Neural cell (in vitro differentiated cells): ENCODE measurements around the gene CDK5RAP2. TPM values are rescaled to one million over a fixed set of nuclear protein-coding genes. Genes with fewer than 3 reads are reported as not detected.
"Not testable (repeated sequence)": the region's sequence is repeated elsewhere in the genome, so short reads cannot be mapped to it uniquely, and the experiment has no call there.

ENCODE experiments used
- H2AFZ ChIP-seq: fragments of 200-600, 300-800 bp; sonication (generic), shearing (Covaris generic); 2 replicates; pipeline ENCODE4 v1.6.0; 2014; ENCODE audit warnings: low read depth, mild to moderate bottlenecking, antibody characterized with exemption, low read length, moderate library complexity
- H3F3A ChIP-seq: fragments of 200-600 bp; shearing (Covaris generic); 2 replicates; pipeline ENCODE4 v1.6.1; 2016; ENCODE audit warnings: mild to moderate bottlenecking, moderate library complexity, mixed read lengths, antibody characterized with exemption, low read length; ENCODE audit not compliant: insufficient read depth, poor library complexity, severe bottlenecking
- H3K27ac ChIP-seq: fragments of 200-600, 300-800 bp; sonication (generic), shearing (Covaris generic); 2 replicates; pipeline ENCODE4 v1.5.1; 2014; ENCODE audit warnings: mild to moderate bottlenecking, low read length, moderate library complexity
- H3K27me3 ChIP-seq: fragments of 300-800, 200-600 bp; sonication (generic), shearing (Covaris generic); 2 replicates; pipeline ENCODE4 v1.6.0; 2014; ENCODE audit warnings: mild to moderate bottlenecking, low read depth, low read length, moderate library complexity; ENCODE audit not compliant: insufficient read depth
- H3K36me3 ChIP-seq: fragments of 300-800, 200-600 bp; sonication (generic), shearing (Covaris generic); 2 replicates; pipeline ENCODE4 v1.5.1; 2014; ENCODE audit warnings: mild to moderate bottlenecking, antibody characterized with exemption, low read length, moderate library complexity; ENCODE audit not compliant: insufficient read depth
- H3K4me2 ChIP-seq: fragments of 300-800, 200-600 bp; sonication (generic), shearing (Covaris generic); 2 replicates; pipeline ENCODE4 v1.6.0; 2014; ENCODE audit warnings: mild to moderate bottlenecking, low read length
- H3K4me3 ChIP-seq: fragments of 300-800, 200-600 bp; sonication (generic), shearing (Covaris generic); 2 replicates; pipeline ENCODE4 v1.5.1; 2014; ENCODE audit warnings: mild to moderate bottlenecking, low read length, moderate library complexity
- H3K79me2 ChIP-seq: fragments of 200-600 bp; shearing (Covaris generic); replicated peaks from 2 replicates; pipeline ENCODE4 v1.6.0; 2014; ENCODE audit warnings: mild to moderate bottlenecking, low read length, moderate library complexity; ENCODE audit not compliant: insufficient read depth
- H3K9ac ChIP-seq: fragments of 300-800, 200-600 bp; sonication (generic), shearing (Covaris generic); 2 replicates; pipeline ENCODE4 v1.6.1; 2016; ENCODE audit warnings: mild to moderate bottlenecking, low read length, mixed read lengths
- H3K9me2 ChIP-seq: fragments of 200-600 bp; shearing (Covaris generic); 2 replicates; pipeline ENCODE4 v1.6.1; 2016; ENCODE audit warnings: mild to moderate bottlenecking, low read length, mixed read lengths; ENCODE audit not compliant: insufficient read depth
- H3K9me3 ChIP-seq: fragments of 200-600, 300-800 bp; sonication (generic), shearing (Covaris generic); 2 replicates; pipeline ENCODE4 v1.6.1; 2016; ENCODE audit warnings: mild to moderate bottlenecking, mixed run types, low read length, moderate library complexity, mixed read lengths
- H4K20me1 ChIP-seq: fragments of 200-600 bp; shearing (Covaris generic); 2 replicates; pipeline ENCODE4 v1.6.1; 2016; ENCODE audit warnings: mild to moderate bottlenecking, mixed run types; ENCODE audit not compliant: insufficient read depth
- EP300 ChIP-seq: fragments of 450-650 bp; conservative IDR thresholded peaks from 2 replicates; pipeline ENCODE4 v1.6.1; 2014; ENCODE audit warnings: antibody characterized with exemption, mild to moderate bottlenecking, moderate library complexity; ENCODE audit not compliant: poor library complexity, severe bottlenecking
- EZH2 ChIP-seq: fragments of 200-600, 300-800 bp; shearing (Covaris generic), sonication (generic); IDR thresholded peaks from 2 replicates; pipeline ENCODE4 v1.6.1; 2014; ENCODE audit warnings: antibody characterized with exemption, low read length, borderline replicate concordance, mild to moderate bottlenecking; ENCODE audit not compliant: insufficient read depth, poor library complexity, severe bottlenecking
- MXI1 ChIP-seq: fragments of 450-650 bp; conservative IDR thresholded peaks from 2 replicates; pipeline ENCODE4 v1.6.1; 2014; ENCODE audit warnings: antibody characterized with exemption, mild to moderate bottlenecking; ENCODE audit not compliant: poor library complexity, severe bottlenecking
- POLR2AphosphoS5 ChIP-seq: IDR thresholded peaks from 2 replicates; pipeline ENCODE4 v1.6.1; 2012
- RAD21 ChIP-seq: fragments of 450-650 bp; conservative IDR thresholded peaks from 2 replicates; pipeline ENCODE4 v1.6.1; 2014; ENCODE audit warnings: antibody characterized with exemption, mild to moderate bottlenecking, moderate library complexity
- REST ChIP-seq: IDR thresholded peaks from 2 replicates; pipeline ENCODE4 v1.6.1; 2012; ENCODE audit warnings: borderline replicate concordance
- SMC3 ChIP-seq: fragments of 450-650 bp; conservative IDR thresholded peaks from 2 replicates; pipeline ENCODE4 v1.6.1; 2014; ENCODE audit warnings: antibody characterized with exemption, mild to moderate bottlenecking, moderate library complexity; ENCODE audit not compliant: poor library complexity
- TAF1 ChIP-seq: IDR thresholded peaks from 2 replicates; pipeline ENCODE4 v1.6.1; 2012; ENCODE audit warnings: low read depth
- polyA plus RNA-seq: library from polyadenylated mRNA; depleted of rRNA; stranded (reverse); fragments of >200 nt; gene quantifications from 2 replicates; pipeline ENCODE4 v1.2.3, GENCODE V29; 2014
- TF ChIP-seq, protein P1 (sequence below): fragments of 450-650 bp; IDR thresholded peaks from 2 replicates; pipeline ENCODE4 v1.5.1; 2014; ENCODE audit warnings: antibody characterized with exemption, mild to moderate bottlenecking, moderate library complexity; ENCODE audit not compliant: poor library complexity, severe bottlenecking

The CDK5RAP2 gene
- polyA plus RNA-seq, 1 donor from 2014 or later, result 43.3 TPM

- Histone ChIP-seq H3K4me3 (no peak overlapping the region), H3K9me2 (no peaks in the 10 kb centered on the region), H3K4me2 (no peak overlapping the region), H3K27ac (no peak overlapping the region), H3K36me3 (no peaks in the 10 kb centered on the region), H3K9me3 (peaks cover 4% of the 10 kb centered on the region), H3K27me3 (no peaks in the 10 kb centered on the region), H3K9ac (no peak overlapping the region), H4K20me1 (no peaks in the 10 kb centered on the region), H3K79me2 (no peaks in the 10 kb centered on the region), H2AFZ (no peak overlapping the region), H3F3A (no peaks in the 10 kb centered on the region)
- TF ChIP-seq TAF1 (no peak), MXI1 (no peak), EZH2 (no peak), POLR2AphosphoS5 (no peak), RAD21 (no peak)
- TF ChIP-seq, protein P1, sequence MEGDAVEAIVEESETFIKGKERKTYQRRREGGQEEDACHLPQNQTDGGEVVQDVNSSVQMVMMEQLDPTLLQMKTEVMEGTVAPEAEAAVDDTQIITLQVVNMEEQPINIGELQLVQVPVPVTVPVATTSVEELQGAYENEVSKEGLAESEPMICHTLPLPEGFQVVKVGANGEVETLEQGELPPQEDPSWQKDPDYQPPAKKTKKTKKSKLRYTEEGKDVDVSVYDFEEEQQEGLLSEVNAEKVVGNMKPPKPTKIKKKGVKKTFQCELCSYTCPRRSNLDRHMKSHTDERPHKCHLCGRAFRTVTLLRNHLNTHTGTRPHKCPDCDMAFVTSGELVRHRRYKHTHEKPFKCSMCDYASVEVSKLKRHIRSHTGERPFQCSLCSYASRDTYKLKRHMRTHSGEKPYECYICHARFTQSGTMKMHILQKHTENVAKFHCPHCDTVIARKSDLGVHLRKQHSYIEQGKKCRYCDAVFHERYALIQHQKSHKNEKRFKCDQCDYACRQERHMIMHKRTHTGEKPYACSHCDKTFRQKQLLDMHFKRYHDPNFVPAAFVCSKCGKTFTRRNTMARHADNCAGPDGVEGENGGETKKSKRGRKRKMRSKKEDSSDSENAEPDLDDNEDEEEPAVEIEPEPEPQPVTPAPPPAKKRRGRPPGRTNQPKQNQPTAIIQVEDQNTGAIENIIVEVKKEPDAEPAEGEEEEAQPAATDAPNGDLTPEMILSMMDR, result no peak
These were observed 74.8 kb downstream of the CDK5RAP2 start for GRCh38 chr9:120505186-120505585.

DNA sequence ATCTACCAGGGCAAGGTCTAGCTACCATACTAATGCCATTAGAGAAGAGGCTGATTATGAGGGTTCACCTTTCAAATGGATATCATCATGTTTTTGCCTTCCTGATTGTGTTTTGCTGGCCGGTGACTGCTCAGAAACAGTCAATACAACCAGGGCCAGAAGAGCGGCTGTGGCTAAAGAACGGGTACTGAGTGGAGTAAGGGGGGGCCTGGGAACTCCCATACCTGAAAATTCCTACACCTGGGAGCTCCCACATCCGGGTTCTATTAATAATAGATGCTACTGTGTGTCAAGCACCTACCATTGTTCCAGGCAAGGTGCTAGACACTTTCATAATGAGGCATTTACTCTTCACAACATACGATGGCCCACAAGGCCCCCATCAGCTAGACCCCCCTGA, 79.2 kb downstream of the CDK5RAP2 start:
- Histone ChIP-seq H3K9me3 (peaks cover under 1% of the 10 kb centered on the region), H3K27me3 (no peaks in the 10 kb centered on the region), H3K36me3 (no peaks in the 10 kb centered on the region), H3K4me3 (no peak overlapping the region), H2AFZ (no peak overlapping the region), H4K20me1 (no peaks in the 10 kb centered on the region), H3K9me2 (no peaks in the 10 kb centered on the region), H3K9ac (no peak overlapping the region), H3K79me2 (no peaks in the 10 kb centered on the region), H3K4me2 (no peak overlapping the region), H3F3A (no peaks in the 10 kb centered on the region), H3K27ac (no peak overlapping the region)
- TF ChIP-seq POLR2AphosphoS5 (no peak), EP300 (no peak), EZH2 (no peak), RAD21 (no peak), REST (no peak), MXI1 (no peak), TAF1 (no peak), SMC3 (no peak)
- TF ChIP-seq, protein P1, result no peak

- not testable (repeated sequence) for H3K9me2 ChIP-seq, H3K79me2 ChIP-seq, H4K20me1 ChIP-seq, H2AFZ ChIP-seq, H3K9me3 ChIP-seq, H3K27ac ChIP-seq, H3K4me3 ChIP-seq, H3K36me3 ChIP-seq, H3K9ac ChIP-seq, H3K4me2 ChIP-seq, H3F3A ChIP-seq, H3K27me3 ChIP-seq
These were observed 82.1 kb downstream of the CDK5RAP2 start for GRCh38 chr9:120497865-120498264.

- H3K4me2 ChIP-seq, H3K27me3 ChIP-seq, H3K9me2 ChIP-seq, H3K9me3 ChIP-seq, H3K79me2 ChIP-seq, H2AFZ ChIP-seq, H4K20me1 ChIP-seq, H3K4me3 ChIP-seq, H3K27ac ChIP-seq, H3K9ac ChIP-seq, H3K36me3 ChIP-seq, H3F3A ChIP-seq: not testable (repeated sequence)
These were observed 83.5 kb downstream of the CDK5RAP2 start for GRCh38 chr9:120496438-120496837.
